Measurements from ENCODE around the gene MAP1A.

The MAP1A gene

DNA sequence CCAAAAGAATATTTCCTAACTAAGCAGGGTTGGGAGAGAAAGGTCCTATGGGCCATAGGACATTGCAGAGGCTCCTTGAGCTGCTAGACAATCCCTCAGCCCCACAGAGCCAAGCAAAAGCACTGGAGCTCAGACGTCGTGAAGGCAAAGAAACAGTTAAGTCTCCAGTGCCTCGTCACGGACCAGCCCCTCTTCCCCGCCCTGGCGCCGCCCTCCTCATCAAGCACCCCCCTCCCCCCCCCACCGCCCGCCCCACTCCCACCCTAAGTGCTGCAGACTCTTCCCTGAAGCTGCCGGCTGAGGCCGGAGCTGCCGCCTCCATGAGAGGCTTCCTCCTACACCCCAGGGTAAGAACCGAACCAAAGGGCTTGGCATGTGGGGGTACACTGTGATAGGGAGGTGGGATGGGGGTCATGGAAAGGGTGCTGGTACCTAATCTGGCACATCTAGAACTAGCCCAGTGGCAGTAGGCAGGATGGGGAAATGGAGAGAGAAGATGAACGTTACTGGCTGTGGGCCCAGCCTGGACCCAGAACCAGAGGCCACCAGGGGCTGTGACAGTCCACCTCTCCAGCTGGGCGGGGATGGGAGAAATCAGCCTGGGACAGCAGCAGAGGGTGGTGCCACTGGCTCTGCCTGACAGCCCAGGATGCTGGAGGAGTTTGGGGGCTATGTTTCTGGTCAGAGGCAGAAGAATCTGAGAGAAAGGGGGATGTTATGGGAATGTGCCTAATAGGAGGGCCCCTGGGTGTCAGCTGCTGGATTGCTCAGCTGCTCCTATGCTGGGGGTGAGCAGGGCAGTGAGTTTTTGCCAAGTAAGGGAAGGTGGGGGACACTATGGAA, at the start of gene MAP1A:
Gene MAP1A (plus strand): TSS at position 255 of the 843 bp plus-strand sequence. CDS start 3,866 bp downstream, outside the sequence.
- Histone ChIP-seq H2AFZ (ENCODE audit: low read depth, low read length) (peak within 1 kb of the TSS; percentile 38), H3K36me3 (ENCODE audit: insufficient read depth, low read length) (peaks cover 22% of the 10 kb centered on the region), H3K27me3 (ENCODE audit: insufficient read depth, low read length) (no peaks in the 10 kb centered on the region), H3K4me3 (ENCODE audit: low read length) (peak within 1 kb of the TSS; percentile 55), H3K4me1 (ENCODE audit: insufficient read depth, low read length) (peaks cover 55% of the 10 kb centered on the region), H3K9me3 (ENCODE audit: low read length) (peaks cover 9% of the 10 kb centered on the region)

DNA sequence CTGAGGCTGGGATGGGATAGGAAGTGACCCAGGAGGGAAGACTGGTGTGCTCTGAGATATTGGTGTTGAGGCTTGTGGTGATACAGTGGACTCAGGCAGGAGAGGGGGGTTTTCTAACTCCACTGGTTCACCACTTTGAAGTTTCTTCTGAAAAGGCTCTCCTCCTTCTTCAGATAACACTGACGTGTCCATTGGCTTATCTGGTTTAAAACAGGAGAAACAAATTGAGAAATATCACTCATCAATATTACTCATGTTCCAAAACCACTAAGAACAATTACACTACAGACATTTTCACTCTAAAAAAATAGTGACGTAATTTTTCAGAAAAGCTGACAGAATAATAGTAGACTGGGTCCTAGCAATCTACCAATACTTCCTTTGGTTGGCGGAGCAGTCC, 47.5 kb upstream of the MAP1A start:
- H2AFZ ChIP-seq (ENCODE audit: low read depth, low read length): no peak overlapping the region
- no peaks in the 10 kb centered on the region for H3K4me1 ChIP-seq (ENCODE audit: insufficient read depth, low read length)
- H3K9me3 ChIP-seq (ENCODE audit: low read length): no peaks in the 10 kb centered on the region
- H3K4me3 ChIP-seq (ENCODE audit: low read length): no peak overlapping the region
- no peaks in the 10 kb centered on the region for H3K27me3 ChIP-seq (ENCODE audit: insufficient read depth, low read length)
- peaks cover 87% of the 10 kb centered on the region for H3K36me3 ChIP-seq (ENCODE audit: insufficient read depth, low read length)

DNA sequence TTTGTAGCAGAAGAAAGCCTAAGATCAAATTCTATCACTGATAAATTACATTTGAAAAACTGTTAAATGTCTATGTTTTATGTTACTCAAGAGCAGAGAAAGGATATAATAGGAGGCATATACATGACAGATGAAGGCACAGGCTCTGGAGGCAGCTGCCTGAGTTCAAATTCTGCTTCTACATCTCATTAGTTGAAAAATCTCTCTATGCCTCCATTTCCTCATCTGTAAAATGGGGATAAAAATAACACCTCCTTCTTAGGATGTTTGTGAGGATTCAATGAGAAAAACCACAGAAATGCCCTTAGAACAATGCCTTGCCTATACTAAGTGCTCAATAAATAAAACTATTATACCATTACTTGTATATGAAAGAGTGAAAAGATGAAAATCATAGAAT, 45.4 kb upstream of the MAP1A start:
- Histone ChIP-seq H3K36me3 (ENCODE audit: insufficient read depth, low read length) (peaks cover 84% of the 10 kb centered on the region), H3K9me3 (ENCODE audit: low read length) (no peaks in the 10 kb centered on the region), H3K4me1 (ENCODE audit: insufficient read depth, low read length) (no peaks in the 10 kb centered on the region), H3K4me3 (ENCODE audit: low read length) (no peak overlapping the region), H3K27me3 (ENCODE audit: insufficient read depth, low read length) (no peaks in the 10 kb centered on the region), H2AFZ (ENCODE audit: low read depth, low read length) (no peak overlapping the region)

DNA sequence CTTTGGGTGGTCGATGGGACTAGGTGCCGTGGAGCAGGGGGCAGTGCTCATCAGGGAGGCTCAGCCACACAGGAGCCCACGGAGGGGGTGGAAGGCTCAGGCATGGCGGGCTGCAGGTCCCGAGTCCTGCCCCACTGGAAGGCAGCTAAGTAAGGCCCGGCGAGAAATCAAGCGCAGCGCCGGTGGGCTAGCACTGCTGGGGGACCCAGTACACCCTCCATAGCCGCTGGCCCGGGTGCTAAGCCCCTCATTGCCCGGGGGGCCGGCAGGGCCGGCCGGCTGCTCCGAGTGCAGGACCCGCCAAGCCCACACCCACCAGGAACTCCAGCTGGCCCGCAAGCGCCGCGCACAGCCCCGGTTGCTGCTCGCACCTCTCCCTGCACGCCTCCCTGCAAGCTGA, 43.5 kb upstream of the MAP1A start:
- Histone ChIP-seq H2AFZ (ENCODE audit: low read depth, low read length) (no peak overlapping the region), H3K4me3 (ENCODE audit: low read length) (no peak overlapping the region), H3K27me3 (ENCODE audit: insufficient read depth, low read length) (no peaks in the 10 kb centered on the region), H3K36me3 (ENCODE audit: insufficient read depth, low read length) (peaks cover 82% of the 10 kb centered on the region), H3K9me3 (ENCODE audit: low read length) (no peaks in the 10 kb centered on the region), H3K4me1 (ENCODE audit: insufficient read depth, low read length) (no peaks in the 10 kb centered on the region)

DNA sequence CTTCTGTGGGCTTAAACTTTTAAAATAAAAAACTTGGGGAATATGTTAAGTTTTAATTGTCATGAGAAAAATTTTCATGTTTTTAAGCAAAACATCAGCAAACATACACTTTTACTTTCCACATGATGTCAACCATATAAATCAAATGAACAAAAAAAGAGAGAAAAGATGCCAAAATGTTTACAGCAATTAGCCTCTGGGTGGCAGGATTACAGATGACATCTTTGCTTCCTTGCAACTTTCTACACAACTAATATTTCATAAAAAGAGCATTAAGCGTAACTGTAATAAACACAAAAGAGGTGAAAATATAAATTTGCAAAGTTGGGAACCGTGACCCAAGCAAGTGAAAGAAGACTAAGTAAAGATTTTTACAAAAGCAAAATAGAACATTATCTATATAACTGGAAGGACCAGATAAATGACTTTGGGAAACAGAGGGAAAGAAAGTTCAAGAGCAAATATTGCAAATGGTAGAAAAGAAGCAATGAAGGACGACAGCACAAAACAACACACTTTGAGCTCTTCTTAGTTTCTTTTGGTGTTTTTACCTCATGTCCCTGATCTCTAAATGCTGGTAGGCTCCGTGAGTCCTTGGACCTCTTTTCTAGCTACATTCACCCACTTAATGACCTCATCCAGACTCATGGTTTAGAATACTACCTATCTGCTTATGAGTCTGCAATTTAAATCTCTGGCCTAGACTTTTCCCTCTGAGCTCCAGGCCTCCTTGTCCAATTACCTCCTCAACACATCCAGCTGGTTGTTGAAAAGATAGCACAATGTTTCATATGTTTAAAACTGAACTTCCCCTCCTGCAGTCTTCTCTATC, 33.9 kb upstream of the MAP1A start:
- Histone ChIP-seq H3K9me3 (ENCODE audit: low read length) (peaks cover 6% of the 10 kb centered on the region), H3K4me1 (ENCODE audit: insufficient read depth, low read length) (no peaks in the 10 kb centered on the region), H2AFZ (ENCODE audit: low read depth, low read length) (no peak overlapping the region), H3K36me3 (ENCODE audit: insufficient read depth, low read length) (peaks cover 75% of the 10 kb centered on the region), H3K27me3 (ENCODE audit: insufficient read depth, low read length) (no peaks in the 10 kb centered on the region), H3K4me3 (ENCODE audit: low read length) (no peak overlapping the region)

DNA sequence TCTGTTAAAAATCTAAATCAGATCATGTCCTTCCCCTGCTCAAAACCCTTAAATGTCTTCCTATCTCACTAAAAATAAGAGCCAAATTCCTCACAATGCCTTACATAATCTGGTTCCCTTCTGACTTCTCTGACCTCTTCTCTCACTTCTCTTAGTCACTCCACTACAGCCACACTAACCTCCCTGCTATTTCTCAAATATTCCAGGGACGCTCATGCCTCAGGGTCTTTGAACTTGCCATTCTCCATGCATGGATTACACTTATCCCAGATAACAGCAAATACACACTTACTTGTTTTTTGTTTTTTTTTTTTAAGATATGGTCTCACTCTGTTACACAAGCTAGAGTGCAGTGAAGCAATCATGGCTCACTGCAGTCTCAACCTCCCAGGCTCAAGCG, 33.0 kb upstream of the MAP1A start:
- H3K4me1 ChIP-seq (ENCODE audit: insufficient read depth, low read length): no peaks in the 10 kb centered on the region
- peaks cover 6% of the 10 kb centered on the region for H3K9me3 ChIP-seq (ENCODE audit: low read length)
- H3K36me3 ChIP-seq (ENCODE audit: insufficient read depth, low read length): peaks cover 73% of the 10 kb centered on the region
- no peak overlapping the region for H2AFZ ChIP-seq (ENCODE audit: low read depth, low read length)
- no peaks in the 10 kb centered on the region for H3K27me3 ChIP-seq (ENCODE audit: insufficient read depth, low read length)
- no peak overlapping the region for H3K4me3 ChIP-seq (ENCODE audit: low read length)

DNA sequence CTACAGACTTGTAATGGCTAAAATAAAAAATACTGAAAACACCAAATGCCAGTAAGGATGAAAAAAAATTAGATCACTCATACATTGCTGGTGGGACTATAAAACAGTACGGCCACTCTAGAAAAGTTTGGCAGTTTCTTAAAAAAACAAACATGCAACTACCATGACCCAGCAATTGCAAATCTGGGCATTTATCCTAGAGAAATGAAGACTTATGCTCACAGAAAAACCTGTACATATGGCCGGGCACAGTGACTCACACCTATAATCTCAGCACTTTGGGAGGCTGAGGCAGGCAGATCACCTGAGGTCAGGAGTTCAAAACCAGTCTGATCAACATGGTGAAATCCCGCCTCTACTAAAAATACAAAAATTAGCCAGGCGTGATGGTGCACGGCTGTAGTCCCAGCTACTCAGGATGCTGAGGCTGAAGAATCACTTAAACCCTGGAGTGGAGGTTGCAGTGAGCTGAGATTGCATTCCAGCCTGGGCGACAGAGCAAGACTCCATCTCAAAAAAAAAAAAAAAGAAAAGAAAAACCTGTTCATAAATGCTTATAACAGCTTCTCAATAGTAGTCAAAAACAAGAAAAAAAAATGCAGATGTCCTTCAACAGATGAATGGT, 30.0 kb upstream of the MAP1A start:
- peaks cover 70% of the 10 kb centered on the region for H3K36me3 ChIP-seq (ENCODE audit: insufficient read depth, low read length)
- H3K9me3 ChIP-seq (ENCODE audit: low read length): peaks cover 6% of the 10 kb centered on the region
- peaks cover 8% of the 10 kb centered on the region for H3K4me1 ChIP-seq (ENCODE audit: insufficient read depth, low read length)
- H3K27me3 ChIP-seq (ENCODE audit: insufficient read depth, low read length): no peaks in the 10 kb centered on the region
- H3K4me3 ChIP-seq (ENCODE audit: low read length): no peak overlapping the region
- no peak overlapping the region for H2AFZ ChIP-seq (ENCODE audit: low read depth, low read length)

DNA sequence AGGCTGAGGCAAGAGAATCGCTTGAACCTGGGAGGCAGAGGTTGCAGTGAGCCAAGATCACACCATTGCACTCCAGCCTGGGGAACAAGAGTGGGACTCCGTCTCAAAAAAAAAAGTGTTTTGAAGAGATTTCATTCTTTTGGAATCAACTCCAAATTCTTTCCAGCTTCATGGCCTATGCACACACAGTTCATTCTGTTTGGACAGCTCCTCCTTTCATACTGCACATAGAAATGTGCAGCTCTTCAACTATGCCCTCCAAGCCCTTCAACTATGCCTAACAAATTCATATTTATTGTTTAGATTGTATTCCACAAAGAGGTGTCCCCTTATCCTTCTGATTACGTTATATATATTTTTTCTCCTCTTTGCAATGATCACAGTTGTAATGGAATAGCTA, 28.6 kb upstream of the MAP1A start:
- Histone ChIP-seq H3K36me3 (ENCODE audit: insufficient read depth, low read length) (peaks cover 61% of the 10 kb centered on the region), H3K4me1 (ENCODE audit: insufficient read depth, low read length) (peaks cover 13% of the 10 kb centered on the region), H3K9me3 (ENCODE audit: low read length) (peaks cover 4% of the 10 kb centered on the region)

DNA sequence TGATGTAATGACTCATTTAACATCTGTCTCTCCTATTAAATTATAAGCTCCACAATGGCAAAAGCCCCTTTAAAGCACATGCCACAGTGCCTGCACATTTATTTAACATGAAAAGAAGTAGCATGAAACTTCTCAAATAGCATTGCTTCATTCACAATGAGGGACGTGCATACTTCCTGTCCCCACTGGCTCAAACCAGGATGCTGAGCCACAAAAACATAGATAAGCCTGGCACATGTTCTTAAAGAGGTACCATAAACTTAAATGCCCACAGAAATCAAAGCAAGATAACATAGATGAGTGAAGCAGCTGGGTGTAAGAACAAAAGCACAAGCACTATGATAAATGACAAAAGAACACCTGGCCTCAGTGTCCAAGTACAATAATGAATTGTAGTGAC, 28.2 kb upstream of the MAP1A start:
- Histone ChIP-seq H3K4me1 (ENCODE audit: insufficient read depth, low read length) (peaks cover 17% of the 10 kb centered on the region), H2AFZ (ENCODE audit: low read depth, low read length) (no peak overlapping the region), H3K9me3 (ENCODE audit: low read length) (peaks cover 4% of the 10 kb centered on the region), H3K27me3 (ENCODE audit: insufficient read depth, low read length) (no peaks in the 10 kb centered on the region), H3K36me3 (ENCODE audit: insufficient read depth, low read length) (peaks cover 57% of the 10 kb centered on the region), H3K4me3 (ENCODE audit: low read length) (no peak overlapping the region)

More for the DNA sequence above, 28.6 kb upstream of the MAP1A start:
- Histone ChIP-seq H2AFZ (ENCODE audit: low read depth, low read length) (no peak overlapping the region), H3K27me3 (ENCODE audit: insufficient read depth, low read length) (no peaks in the 10 kb centered on the region), H3K4me3 (ENCODE audit: low read length) (no peak overlapping the region)

DNA sequence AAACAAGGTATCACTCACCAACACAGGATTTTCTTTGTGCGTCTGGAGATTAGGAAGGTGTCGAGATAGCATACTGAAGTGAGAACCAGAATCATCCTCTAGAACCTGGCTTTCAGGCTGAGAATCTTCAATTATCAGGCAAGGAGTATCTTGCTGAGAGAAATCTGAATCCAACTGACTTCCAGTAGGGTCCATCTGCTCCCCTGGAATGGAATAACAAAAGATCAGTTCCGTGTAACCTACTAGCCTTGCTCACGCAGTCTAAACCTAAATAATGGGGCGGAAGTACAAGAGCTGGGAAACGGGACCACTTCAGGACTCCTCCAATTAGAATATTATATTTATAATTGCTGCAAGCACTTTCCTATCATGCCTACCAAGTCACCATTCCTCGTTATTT, 25.1 kb upstream of the MAP1A start:
- Histone ChIP-seq H3K36me3 (ENCODE audit: insufficient read depth, low read length) (peaks cover 36% of the 10 kb centered on the region), H3K4me3 (ENCODE audit: low read length) (peak overlapping the region; percentile 72), H2AFZ (ENCODE audit: low read depth, low read length) (peak overlapping the region; percentile 11), H3K27me3 (ENCODE audit: insufficient read depth, low read length) (no peaks in the 10 kb centered on the region), H3K9me3 (ENCODE audit: low read length) (peaks cover 4% of the 10 kb centered on the region), H3K4me1 (ENCODE audit: insufficient read depth, low read length) (peaks cover 21% of the 10 kb centered on the region)

DNA sequence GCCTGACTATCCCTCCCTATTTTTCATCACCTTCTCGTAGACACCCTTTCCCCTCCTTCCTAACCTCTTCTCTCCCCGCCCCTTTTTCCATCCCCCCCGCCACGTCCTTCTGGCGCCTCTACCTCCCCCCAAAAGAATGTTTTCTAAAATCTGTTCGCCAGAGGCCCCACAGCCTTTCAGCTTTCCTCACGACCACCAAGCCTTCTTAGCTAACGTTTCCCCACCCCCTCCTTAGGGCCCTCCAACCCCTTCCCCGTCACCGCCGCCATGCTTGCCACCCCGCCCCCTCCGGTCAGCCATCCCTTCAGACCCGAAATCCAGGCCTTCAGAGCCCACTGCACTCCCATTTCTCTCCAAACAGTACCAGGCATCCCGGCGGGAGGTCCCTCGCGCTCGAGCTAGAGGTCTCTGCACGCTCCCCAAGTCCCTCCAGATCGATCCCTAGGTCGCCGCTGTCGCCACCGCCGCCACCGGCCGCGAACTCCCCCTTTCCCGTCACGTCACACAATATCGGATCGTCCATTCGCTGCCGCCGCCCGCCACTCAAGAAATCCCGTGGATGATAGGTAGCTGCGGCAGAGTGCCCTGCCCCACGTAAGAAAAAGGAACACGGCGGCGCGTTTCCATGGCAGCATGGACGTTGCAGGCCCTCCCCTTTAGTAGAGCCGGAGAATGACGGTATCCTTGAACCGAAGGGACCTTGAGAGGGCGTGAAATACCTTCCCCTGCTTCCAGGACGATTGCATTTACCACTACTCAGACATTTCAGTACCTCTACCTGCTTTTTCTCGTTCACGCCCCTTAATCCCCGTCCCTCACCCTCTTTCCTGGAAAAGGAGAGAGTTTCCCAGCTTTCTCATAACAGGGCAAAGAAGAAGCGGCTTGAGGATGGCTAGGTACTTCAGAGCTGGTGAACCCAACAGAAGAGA, 24.5 kb upstream of the MAP1A start, which contains the start of gene TP53BP1:
Gene TP53BP1 (minus strand): TSS at position 484 of the 929 bp plus-strand sequence. CDS start 113 bp downstream, at position 371.
- Histone ChIP-seq H2AFZ (ENCODE audit: low read depth, low read length) (peak within 1 kb of the TSS; percentile 56), H3K4me3 (ENCODE audit: low read length) (peak within 1 kb of the TSS; percentile 72), H3K36me3 (ENCODE audit: insufficient read depth, low read length) (peaks cover 29% of the 10 kb centered on the region), H3K27me3 (ENCODE audit: insufficient read depth, low read length) (no peaks in the 10 kb centered on the region), H3K4me1 (ENCODE audit: insufficient read depth, low read length) (peaks cover 21% of the 10 kb centered on the region), H3K9me3 (ENCODE audit: low read length) (peaks cover 2% of the 10 kb centered on the region)

Measured in neuron (in vitro differentiated cells).